KMS-11 (cell line): ENCODE data around the gene FZD4.
"Not testable (repeated sequence)": the region's sequence is repeated elsewhere in the genome, so short reads cannot be mapped to it uniquely, and the experiment has no call there.

Source experiments
- H2AFZ ChIP-seq: fragments of 200-600 bp; sonication (generic); 2 replicates; pipeline ENCODE4 v1.6.1; 2016; ENCODE audit warnings: antibody characterized with exemption, mixed run types, low read depth
- H3K27ac ChIP-seq: fragments of 200-600 bp; sonication (generic); 2 replicates; pipeline ENCODE4 v1.6.1; 2016; ENCODE audit warnings: mild to moderate bottlenecking, mixed run types
- H3K27me3 ChIP-seq: fragments of 200-600 bp; sonication (generic); 2 replicates; pipeline ENCODE4 v1.6.1; 2017; ENCODE audit warnings: mild to moderate bottlenecking, low read depth, mixed run types, moderate library complexity; ENCODE audit not compliant: insufficient read depth
- H3K36me3 ChIP-seq: fragments of 200-600 bp; sonication (generic); 2 replicates; pipeline ENCODE4 v1.6.1; 2017; ENCODE audit warnings: mild to moderate bottlenecking, mixed run types; ENCODE audit not compliant: insufficient read depth
- H3K4me1 ChIP-seq: fragments of 200-600 bp; sonication (generic); 2 replicates; pipeline ENCODE4 v1.6.1; 2016; ENCODE audit warnings: mild to moderate bottlenecking, low read depth, mixed run types; ENCODE audit not compliant: poor library complexity, severe bottlenecking
- H3K4me2 ChIP-seq: fragments of 200-600 bp; sonication (generic); 2 replicates; pipeline ENCODE4 v1.7.0; 2016; ENCODE audit warnings: mild to moderate bottlenecking, mixed run types
- H3K4me3 ChIP-seq: fragments of 200-600 bp; sonication (generic); IDR thresholded peaks from 2 replicates; pipeline ENCODE4 v1.6.1; 2017; ENCODE audit warnings: low read depth, low read length, mixed read lengths; ENCODE audit not compliant: insufficient read depth
- H3K79me2 ChIP-seq: fragments of 200-600 bp; sonication (generic); 2 replicates; pipeline ENCODE4 v1.6.1; 2016; ENCODE audit warnings: low read depth, mixed run types; ENCODE audit not compliant: insufficient read depth
- H3K9ac ChIP-seq: fragments of 200-600 bp; sonication (generic); 2 replicates; pipeline ENCODE4 v1.6.1; 2016; ENCODE audit warnings: mild to moderate bottlenecking, mixed run types
- H4K20me1 ChIP-seq: fragments of 200-600 bp; sonication (generic); 2 replicates; pipeline ENCODE4 v1.6.1; 2016; ENCODE audit warnings: mild to moderate bottlenecking, mixed run types; ENCODE audit not compliant: insufficient read depth
- TF ChIP-seq, protein P1 (sequence below): fragments of 200-600 bp; sonication (generic); conservative IDR thresholded peaks from 2 replicates; pipeline ENCODE4 v1.6.1; 2017; ENCODE audit warnings: low read depth, mild to moderate bottlenecking, antibody characterized with exemption, low read length, moderate library complexity, mixed read lengths

Gene FZD4

DNA sequence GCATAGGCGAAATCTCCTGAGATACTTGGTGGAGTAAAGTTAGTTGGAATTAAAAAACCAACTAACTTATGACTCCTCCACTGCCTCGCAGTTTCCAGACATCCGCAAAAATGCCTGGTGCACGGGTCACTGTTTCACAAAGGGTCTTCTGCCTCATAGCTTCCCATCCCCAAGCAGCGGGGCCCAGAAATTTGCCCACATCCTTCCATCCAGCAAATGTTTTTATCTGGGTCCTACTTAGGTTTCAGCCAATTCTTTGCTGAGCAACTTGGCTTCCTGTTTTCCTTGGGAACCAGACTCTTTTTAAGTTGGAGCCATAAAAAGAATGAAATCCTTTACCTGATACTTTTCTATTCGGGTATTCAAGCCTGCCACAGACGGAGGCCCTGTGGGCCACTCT is 36.2 kb downstream of the FZD4 start:
- Histone ChIP-seq H3K79me2 (no peaks in the 10 kb centered on the region), H3K4me1 (peaks cover 41% of the 10 kb centered on the region), H3K4me2 (peak overlapping the region; percentile 48), H3K9ac (no peak overlapping the region), H3K27ac (peak overlapping the region; percentile 25; the same call in 1 of the 2 replicates), H2AFZ (peak overlapping the region; percentile 51; the same call in 1 of the 2 replicates), H3K27me3 (no peaks in the 10 kb centered on the region), H4K20me1 (no peaks in the 10 kb centered on the region), H3K36me3 (no peaks in the 10 kb centered on the region), H3K4me3 (no peak overlapping the region)
- TF ChIP-seq, protein P1, sequence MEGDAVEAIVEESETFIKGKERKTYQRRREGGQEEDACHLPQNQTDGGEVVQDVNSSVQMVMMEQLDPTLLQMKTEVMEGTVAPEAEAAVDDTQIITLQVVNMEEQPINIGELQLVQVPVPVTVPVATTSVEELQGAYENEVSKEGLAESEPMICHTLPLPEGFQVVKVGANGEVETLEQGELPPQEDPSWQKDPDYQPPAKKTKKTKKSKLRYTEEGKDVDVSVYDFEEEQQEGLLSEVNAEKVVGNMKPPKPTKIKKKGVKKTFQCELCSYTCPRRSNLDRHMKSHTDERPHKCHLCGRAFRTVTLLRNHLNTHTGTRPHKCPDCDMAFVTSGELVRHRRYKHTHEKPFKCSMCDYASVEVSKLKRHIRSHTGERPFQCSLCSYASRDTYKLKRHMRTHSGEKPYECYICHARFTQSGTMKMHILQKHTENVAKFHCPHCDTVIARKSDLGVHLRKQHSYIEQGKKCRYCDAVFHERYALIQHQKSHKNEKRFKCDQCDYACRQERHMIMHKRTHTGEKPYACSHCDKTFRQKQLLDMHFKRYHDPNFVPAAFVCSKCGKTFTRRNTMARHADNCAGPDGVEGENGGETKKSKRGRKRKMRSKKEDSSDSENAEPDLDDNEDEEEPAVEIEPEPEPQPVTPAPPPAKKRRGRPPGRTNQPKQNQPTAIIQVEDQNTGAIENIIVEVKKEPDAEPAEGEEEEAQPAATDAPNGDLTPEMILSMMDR, result no peak

DNA sequence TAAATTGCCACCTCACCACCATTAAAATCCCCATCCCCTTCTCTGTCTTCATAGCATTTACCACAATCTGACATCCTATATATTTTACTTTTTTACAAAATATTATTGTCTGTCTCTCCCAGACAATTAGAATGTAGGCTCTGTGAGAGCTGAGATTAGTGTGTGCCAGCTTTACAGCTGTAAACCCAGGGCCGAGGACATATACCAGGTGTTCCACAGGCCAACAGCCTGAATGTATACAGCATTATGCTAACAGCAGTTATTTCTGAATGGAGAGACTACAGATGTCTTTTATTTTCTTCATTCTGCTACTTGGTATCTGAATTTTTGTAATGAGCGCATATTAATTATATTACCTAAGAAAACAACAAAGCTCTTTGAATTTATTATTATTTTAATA is 36.7 kb downstream of the FZD4 start:
- Histone ChIP-seq H3K27ac (no peak overlapping the region), H4K20me1 (no peaks in the 10 kb centered on the region), H3K9ac (no peak overlapping the region), H3K79me2 (no peaks in the 10 kb centered on the region), H3K4me3 (no peak overlapping the region), H3K4me2 (no peak overlapping the region), H3K4me1 (peaks cover 41% of the 10 kb centered on the region), H3K36me3 (no peaks in the 10 kb centered on the region), H3K27me3 (no peaks in the 10 kb centered on the region), H2AFZ (no peak overlapping the region)
- TF ChIP-seq, protein P1, result no peak

DNA sequence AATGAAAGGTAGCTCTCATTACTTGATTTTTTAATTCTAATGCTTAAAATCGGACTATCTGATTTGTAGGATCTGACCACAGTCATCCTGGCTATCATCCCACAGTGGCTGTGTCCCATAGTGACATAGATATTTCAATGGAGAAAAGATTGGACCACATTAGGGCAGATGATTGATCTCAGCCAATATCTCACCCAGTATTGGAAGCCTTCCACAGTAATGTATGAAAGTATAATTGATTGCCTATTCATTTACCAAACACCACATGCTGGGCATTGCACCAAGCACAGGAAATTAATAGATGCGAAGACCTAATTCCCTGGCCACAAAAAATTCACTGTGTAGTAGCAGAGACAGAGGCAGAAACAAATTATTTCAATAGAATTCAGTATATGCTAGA is 37.6 kb downstream of the FZD4 start:
- TF ChIP-seq, protein P1, result no peak
- no peak overlapping the region for H3K4me2 ChIP-seq

DNA sequence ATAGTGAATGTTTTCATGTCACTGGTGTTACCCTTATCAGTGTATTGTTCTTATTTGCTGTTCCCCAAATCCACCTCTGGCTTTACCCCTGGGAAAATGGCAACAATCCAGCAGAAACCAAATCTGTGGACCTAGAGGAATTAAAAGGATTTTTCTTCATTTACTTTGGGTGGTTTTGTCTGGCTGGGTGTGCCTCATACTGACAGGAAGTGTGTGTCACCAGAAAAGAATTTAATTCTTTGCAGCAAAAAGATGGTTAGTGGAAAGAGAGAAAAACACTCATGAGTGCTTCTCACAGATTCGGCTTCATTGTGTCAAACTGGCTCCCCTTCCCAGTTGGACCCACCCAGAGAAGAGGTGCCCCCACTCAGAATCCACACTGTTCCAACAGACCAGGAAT is 38.9 kb downstream of the FZD4 start:
- Histone ChIP-seq H3K27me3 (no peaks in the 10 kb centered on the region), H2AFZ (no peak overlapping the region), H3K4me1 (peaks cover 33% of the 10 kb centered on the region), H3K27ac (no peak overlapping the region), H3K4me3 (no peak overlapping the region), H4K20me1 (no peaks in the 10 kb centered on the region), H3K36me3 (no peaks in the 10 kb centered on the region), H3K79me2 (no peaks in the 10 kb centered on the region), H3K4me2 (no peak overlapping the region), H3K9ac (no peak overlapping the region)
- TF ChIP-seq, protein P1, result no peak

More for the DNA sequence above, 37.6 kb downstream of the FZD4 start:
- H3K27me3 ChIP-seq, result no peaks in the 10 kb centered on the region
- H3K36me3 ChIP-seq, result no peaks in the 10 kb centered on the region
- H4K20me1 ChIP-seq, result no peaks in the 10 kb centered on the region
- no peak overlapping the region for H3K27ac ChIP-seq
- no peak overlapping the region for H2AFZ ChIP-seq
- H3K4me3 ChIP-seq, result no peak overlapping the region
- no peak overlapping the region for H3K9ac ChIP-seq
- H3K4me1 ChIP-seq, result peaks cover 38% of the 10 kb centered on the region
- H3K79me2 ChIP-seq, result no peaks in the 10 kb centered on the region

DNA sequence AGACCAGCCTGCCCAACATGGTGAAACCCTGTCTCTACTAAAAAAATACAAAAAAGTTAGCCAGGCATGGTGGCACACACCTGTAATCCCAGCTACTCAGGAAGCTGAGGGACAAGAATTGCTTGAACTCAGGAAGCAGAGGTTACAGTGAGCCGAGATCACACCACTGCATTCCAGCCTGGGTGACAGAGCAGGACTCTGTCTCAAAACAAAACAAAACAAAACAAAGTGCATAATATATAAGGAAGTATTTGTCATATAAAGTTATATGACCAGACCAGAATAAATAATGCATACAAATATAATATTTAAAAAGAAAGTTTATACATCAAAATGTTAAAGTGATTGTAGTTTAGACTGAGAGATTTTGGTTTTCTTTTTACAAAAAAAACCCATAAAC is 39.3 kb downstream of the FZD4 start:
- H3K27ac ChIP-seq, H3K27me3 ChIP-seq, H3K4me3 ChIP-seq, H4K20me1 ChIP-seq, H3K36me3 ChIP-seq, H3K9ac ChIP-seq, H2AFZ ChIP-seq, H3K4me2 ChIP-seq, H3K79me2 ChIP-seq: not testable (repeated sequence)
- peaks cover 31% of the 10 kb centered on the region for H3K4me1 ChIP-seq
